Ovary (tissue), 3 donors: ENCODE measurements around the gene EEF1A2.

Source experiments
- POLR2A ChIP-seq: fragments of 450-650 bp; IDR thresholded peaks from one replicate; pipeline ENCODE4 v1.6.1; 2017; ENCODE audit warnings: antibody characterized with exemption, mild to moderate bottlenecking, moderate library complexity
- TF ChIP-seq, protein P1 (sequence below), 3 donors: fragments of 450-650 bp in 2 of 3; fragments of 200-600 bp in 1 of 3; IDR thresholded peaks; one replicate each; pipeline versions ENCODE4 v1.5.1 to v1.8.0; 2016 to 2022; ENCODE audit warnings: antibody characterized with exemption in 3 of 3, mild to moderate bottlenecking in 1 of 3
- donor health status: DM: no; HTN: no; CAD: no.

DNA sequence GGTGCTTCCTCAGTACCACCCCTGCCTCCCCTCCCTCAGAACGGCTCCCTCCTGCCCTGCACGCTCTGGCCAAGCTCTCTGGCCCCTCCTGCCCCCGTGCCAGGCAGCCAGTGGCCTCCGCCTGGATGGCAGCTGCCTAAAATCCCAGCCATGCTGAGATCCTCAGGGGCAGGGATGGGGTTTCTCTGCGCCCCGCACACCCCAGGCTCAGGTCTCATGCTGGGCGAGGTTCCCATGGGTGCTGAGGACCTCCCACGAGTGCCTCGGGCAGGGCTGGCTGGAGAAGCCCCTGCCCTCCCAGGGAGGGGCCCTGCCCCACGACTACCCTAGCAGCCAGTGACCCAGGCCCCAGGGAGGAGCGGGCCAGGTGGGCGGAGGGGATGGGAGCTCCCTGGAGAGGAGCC, 35.5 kb upstream of the EEF1A2 start:
- TF ChIP-seq, protein P1, sequence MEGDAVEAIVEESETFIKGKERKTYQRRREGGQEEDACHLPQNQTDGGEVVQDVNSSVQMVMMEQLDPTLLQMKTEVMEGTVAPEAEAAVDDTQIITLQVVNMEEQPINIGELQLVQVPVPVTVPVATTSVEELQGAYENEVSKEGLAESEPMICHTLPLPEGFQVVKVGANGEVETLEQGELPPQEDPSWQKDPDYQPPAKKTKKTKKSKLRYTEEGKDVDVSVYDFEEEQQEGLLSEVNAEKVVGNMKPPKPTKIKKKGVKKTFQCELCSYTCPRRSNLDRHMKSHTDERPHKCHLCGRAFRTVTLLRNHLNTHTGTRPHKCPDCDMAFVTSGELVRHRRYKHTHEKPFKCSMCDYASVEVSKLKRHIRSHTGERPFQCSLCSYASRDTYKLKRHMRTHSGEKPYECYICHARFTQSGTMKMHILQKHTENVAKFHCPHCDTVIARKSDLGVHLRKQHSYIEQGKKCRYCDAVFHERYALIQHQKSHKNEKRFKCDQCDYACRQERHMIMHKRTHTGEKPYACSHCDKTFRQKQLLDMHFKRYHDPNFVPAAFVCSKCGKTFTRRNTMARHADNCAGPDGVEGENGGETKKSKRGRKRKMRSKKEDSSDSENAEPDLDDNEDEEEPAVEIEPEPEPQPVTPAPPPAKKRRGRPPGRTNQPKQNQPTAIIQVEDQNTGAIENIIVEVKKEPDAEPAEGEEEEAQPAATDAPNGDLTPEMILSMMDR (IDR thresholded peaks at IDR 0.05), result no peak
- TF ChIP-seq POLR2A, result no peak
